Kidney tubule cell (primary cell): ENCODE data around the gene ZNF462.
"Not testable (repeated sequence)": the region's sequence is repeated elsewhere in the genome, so short reads cannot be mapped to it uniquely, and the experiment has no call there.

Experiments used
- DNase-seq: peaks from one replicate; pipeline ENCODE4 v3.0.0-alpha.2; 2018; ENCODE audit warnings: low spot score

ZNF462 gene

GRCh38 chr9:106862821-106863720 is at the start of gene ZNF462:
TSS of gene ZNF462 (plus strand) at chr9:106863166. CDS start at chr9:106923384, 60,218 bp downstream.
- DNase-seq, result peak; percentile 87

- DNase-seq, result no peak
Observed at GRCh38 chr9:106816524-106816923, 46.4 kb upstream of the ZNF462 start.

GRCh38 chr9:106818034-106818433 is 44.9 kb upstream of the ZNF462 start:
- no peak for DNase-seq

- DNase-seq, result no peak
Observed at GRCh38 chr9:106820866-106821265, 42.1 kb upstream of the ZNF462 start.

GRCh38 chr9:106828070-106828469 is 34.9 kb upstream of the ZNF462 start:
- DNase-seq, result no peak

GRCh38 chr9:106828965-106829364 is 34.0 kb upstream of the ZNF462 start:
- no peak for DNase-seq

- DNase-seq, result no peak
Observed at GRCh38 chr9:106829666-106830408, 33.1 kb upstream of the ZNF462 start.

- peak; percentile 52 for DNase-seq
Observed at GRCh38 chr9:106830527-106831150, 32.3 kb upstream of the ZNF462 start.

GRCh38 chr9:106834888-106835287 is 28.1 kb upstream of the ZNF462 start:
- DNase-seq, result no peak

- DNase-seq, result no peak
Observed at GRCh38 chr9:106835840-106836239, 27.1 kb upstream of the ZNF462 start.

GRCh38 chr9:106843371-106843770 is 19.6 kb upstream of the ZNF462 start:
- no peak for DNase-seq

GRCh38 chr9:106846307-106846706 is 16.7 kb upstream of the ZNF462 start:
- DNase-seq, result no peak

- peak; percentile 73 for DNase-seq
Observed at GRCh38 chr9:106846857-106847256, 16.1 kb upstream of the ZNF462 start.

GRCh38 chr9:106851640-106852039 is 11.3 kb upstream of the ZNF462 start:
- DNase-seq, result not testable (repeated sequence)

- DNase-seq, result no peak
Observed at GRCh38 chr9:106857811-106858470, 5.0 kb upstream of the ZNF462 start.

GRCh38 chr9:106859957-106860720 is 2.8 kb upstream of the ZNF462 start:
- peak; percentile 81 for DNase-seq

GRCh38 chr9:106860721-106861639 is 2.0 kb upstream of the ZNF462 start:
- peak; percentile 72 for DNase-seq

- no peak for DNase-seq
Observed at GRCh38 chr9:106861640-106862109, 1.3 kb upstream of the ZNF462 start.

GRCh38 chr9:106862110-106862820 is 701 bp upstream of the ZNF462 start:
- DNase-seq, result peak; percentile 65
